HepG2 (cell line): ENCODE measurements around the gene THRSP. TPM values are rescaled to one million over a fixed set of nuclear protein-coding genes. Genes with fewer than 3 reads are reported as not detected.
A peak's percentile ranks its signal among the peaks of the same experiment; 100 is the strongest.

Experiments used
- CREM ChIP-seq, 2 experiments: sonication (generic) in 1 of 2; formaldehyde crosslinking in 1 of 2; IDR thresholded peaks; 2 replicates each; pipeline versions ENCODE4 v1.4.0 to v1.6.1; 2016 to 2020; ENCODE audit warnings: antibody characterized with exemption in 1 of 2, mild to moderate bottlenecking in 1 of 2, missing genetic modification reagents in 1 of 2
- GABPB1 ChIP-seq: IDR thresholded peaks from 2 replicates; pipeline ENCODE4 v1.6.1; 2016; ENCODE audit warnings: mild to moderate bottlenecking, missing genetic modification reagents, moderate library complexity, missing compliant biosample characterization
- HES4 ChIP-seq: sonication (generic); formaldehyde crosslinking; IDR thresholded peaks from 2 replicates; pipeline ENCODE4 v1.9.0; 2021; ENCODE audit warnings: mild to moderate bottlenecking, missing genetic modification reagents, borderline replicate concordance
- MAF1 ChIP-seq: sonication (generic); formaldehyde crosslinking; IDR thresholded peaks from 2 replicates; pipeline ENCODE4 v1.5.0; 2020; ENCODE audit warnings: missing genetic modification reagents, borderline replicate concordance
- MTF1 ChIP-seq: sonication (generic); formaldehyde crosslinking; IDR thresholded peaks from 2 replicates; pipeline ENCODE4 v1.5.0; 2020; ENCODE audit warnings: missing genetic modification reagents
- NFRKB ChIP-seq: fragments of 450-650 bp; IDR thresholded peaks from 2 replicates; pipeline ENCODE4 v1.6.1; 2017
- POLR2AphosphoS2 ChIP-seq: IDR thresholded peaks from 2 replicates; pipeline ENCODE4 v1.6.1; 2011; ENCODE audit warnings: low read depth, low read length, improper control_type of control experiment
- PRMT3 ChIP-seq: sonication (generic); formaldehyde crosslinking; IDR thresholded peaks from 2 replicates; pipeline ENCODE4 v1.8.1; 2022; ENCODE audit warnings: low read depth, mild to moderate bottlenecking, moderate library complexity, missing genetic modification reagents, borderline replicate concordance
- SATB2 ChIP-seq: sonication (generic); formaldehyde crosslinking; IDR thresholded peaks from 2 replicates; pipeline ENCODE4 v1.5.0; 2020; ENCODE audit warnings: missing genetic modification reagents
- SSRP1 ChIP-seq: IDR thresholded peaks from 2 replicates; pipeline ENCODE4 v1.6.1; 2016; ENCODE audit warnings: control low read depth
- THYN1 ChIP-seq: sonication (generic); formaldehyde crosslinking; IDR thresholded peaks from 2 replicates; pipeline ENCODE4 v1.8.1; 2023; ENCODE audit warnings: low read depth, mild to moderate bottlenecking, moderate library complexity, missing genetic modification reagents, borderline replicate concordance
- ZEB1 ChIP-seq: IDR thresholded peaks from 2 replicates; pipeline ENCODE4 v1.6.1; 2012; ENCODE audit warnings: mild to moderate bottlenecking, low read depth, inconsistent platforms; ENCODE audit not compliant: insufficient replicate concordance
- ZNF660 ChIP-seq: sonication (generic); formaldehyde crosslinking; IDR thresholded peaks from 2 replicates; pipeline ENCODE4 v1.5.1; 2020; ENCODE audit warnings: mild to moderate bottlenecking, low read depth, missing genetic modification reagents, borderline replicate concordance
- ZNF7 ChIP-seq: IDR thresholded peaks from 2 replicates; pipeline ENCODE4 v1.6.1; 2016; ENCODE audit warnings: missing biosample characterization, missing genetic modification reagents
- ZNF746 ChIP-seq: sonication (generic); formaldehyde crosslinking; IDR thresholded peaks from 2 replicates; pipeline ENCODE4 v1.8.0; 2022; ENCODE audit warnings: mild to moderate bottlenecking, missing genetic modification reagents
- polyA plus RNA-seq, 8 experiments: library from polyadenylated mRNA; depleted of rRNA in 3 of 8; stranded (reverse) in 7 of 8; unstranded in 1 of 8; fragments of >200 nt; fragmentation: Illumina TruSeq in 4 of 8; extraction: Trizol in 4 of 8; gene quantifications; 2 replicates each; pipeline versions ENCODE4 v1.2.1 to v1.2.3, GENCODE V29; 2011 to 2016; ENCODE audit warnings: low read depth in 4 of 8, missing spikeins in 1 of 8, mixed read lengths in 1 of 8; ENCODE audit not compliant: insufficient read depth in 1 of 8
- total RNA-seq, 5 experiments: library from RNA; depleted of rRNA; stranded (reverse); fragments of >200 nt; fragmentation: Illumina TruSeq; extraction: Trizol; gene quantifications; 2 replicates each; pipeline ENCODE4 v1.2.3, GENCODE V29; 2016; ENCODE audit warnings: low read depth in 1 of 5
- TF ChIP-seq, protein P1 (sequence below): sonication (generic); formaldehyde crosslinking; IDR thresholded peaks from 2 replicates; pipeline ENCODE4 v1.8.1; 2023; ENCODE audit warnings: missing genetic modification reagents, mild to moderate bottlenecking, borderline replicate concordance
- TF ChIP-seq, protein P2 (sequence below): sonication (generic); formaldehyde crosslinking; IDR thresholded peaks from 2 replicates; pipeline ENCODE4 v1.4.0; 2020; ENCODE audit warnings: low read depth, mild to moderate bottlenecking, missing genetic modification reagents
- TF ChIP-seq, protein P3 (sequence below): sonication (generic); formaldehyde crosslinking; IDR thresholded peaks from 2 replicates; pipeline ENCODE4 v1.5.0; 2020; ENCODE audit warnings: missing genetic modification reagents
- TF ChIP-seq, protein P4 (sequence below): sonication (generic); formaldehyde crosslinking; IDR thresholded peaks from 2 replicates; pipeline ENCODE4 v1.9.0; 2021; ENCODE audit warnings: missing genetic modification reagents, borderline replicate concordance
- TF ChIP-seq, protein P5 (sequence below): sonication (generic); formaldehyde crosslinking; IDR thresholded peaks from 2 replicates; pipeline ENCODE4 v1.4.0; 2020; ENCODE audit warnings: missing genetic modification reagents, borderline replicate concordance
- TF ChIP-seq, protein P6 (sequence below): fragments of 450-650 bp; IDR thresholded peaks from 2 replicates; pipeline ENCODE4 v1.6.1; 2016

The THRSP gene
- total and polyA plus RNA-seq, 2 of the 13 experiments (the other 11 are each of a cell fraction or from before 2014, with no cell fraction given): 0.13 to 0.58 TPM

DNA sequence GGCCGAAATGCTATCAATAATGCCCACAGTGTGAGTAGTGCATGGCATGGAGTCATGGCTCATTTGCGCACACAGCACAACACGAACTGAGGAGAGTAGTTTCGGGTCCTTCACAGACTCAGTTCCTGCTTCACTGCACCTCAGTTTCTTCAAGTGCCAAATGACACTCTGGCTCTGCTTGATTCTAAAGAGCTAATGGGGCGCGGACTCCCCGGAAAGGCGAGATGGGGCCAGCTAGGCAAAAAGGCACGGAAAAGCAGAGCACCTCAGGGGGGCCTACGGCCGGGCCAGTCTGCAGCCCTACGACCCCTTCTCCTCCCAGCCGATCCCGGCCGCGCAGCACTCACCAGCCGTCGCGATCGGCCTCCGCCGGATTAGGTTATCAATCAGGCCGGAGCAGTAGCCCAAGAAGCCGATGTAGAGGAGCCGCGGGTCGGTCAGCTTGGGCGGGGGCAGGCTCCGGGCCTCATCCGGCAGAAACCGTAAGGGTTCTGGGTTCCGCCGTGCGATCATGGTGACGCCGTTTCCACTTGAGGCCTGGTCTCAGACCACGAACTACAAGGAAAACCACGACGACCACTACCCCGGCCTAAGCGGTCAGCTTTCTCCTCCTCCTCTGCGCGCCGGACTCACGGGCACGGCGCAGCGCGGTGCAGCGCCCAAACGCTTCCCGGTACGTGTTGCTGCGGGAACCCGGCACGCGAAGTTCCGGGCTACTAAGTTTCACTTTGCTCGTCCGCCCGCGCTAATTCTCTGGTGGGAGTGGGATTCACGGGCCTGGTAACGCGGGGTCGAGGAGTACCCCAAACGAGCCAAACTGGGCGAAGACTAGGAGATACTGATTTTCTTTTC lies 15.8 kb downstream of the THRSP start, which contains the start of gene NDUFC2 (continued):
- TF ChIP-seq, protein P1, sequence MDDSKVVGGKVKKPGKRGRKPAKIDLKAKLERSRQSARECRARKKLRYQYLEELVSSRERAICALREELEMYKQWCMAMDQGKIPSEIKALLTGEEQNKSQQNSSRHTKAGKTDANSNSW (CRISPR knock-in tag): no peak; the same call in 1 of the 2 replicates
- peak; percentile 54; the same call in 1 of the 2 replicates for TF ChIP-seq CREM (IDR thresholded peaks at IDR 0.05)
- 0 out of 2 replicates have a peak, but pooled peaks have one; percentile 41 for TF ChIP-seq CREM (CRISPR knock-in tag; IDR thresholded peaks at IDR 0.05)
- TF ChIP-seq MAF1 (CRISPR knock-in tag): peak; percentile 83; the same call in 1 of the 2 replicates
- TF ChIP-seq, protein P2, sequence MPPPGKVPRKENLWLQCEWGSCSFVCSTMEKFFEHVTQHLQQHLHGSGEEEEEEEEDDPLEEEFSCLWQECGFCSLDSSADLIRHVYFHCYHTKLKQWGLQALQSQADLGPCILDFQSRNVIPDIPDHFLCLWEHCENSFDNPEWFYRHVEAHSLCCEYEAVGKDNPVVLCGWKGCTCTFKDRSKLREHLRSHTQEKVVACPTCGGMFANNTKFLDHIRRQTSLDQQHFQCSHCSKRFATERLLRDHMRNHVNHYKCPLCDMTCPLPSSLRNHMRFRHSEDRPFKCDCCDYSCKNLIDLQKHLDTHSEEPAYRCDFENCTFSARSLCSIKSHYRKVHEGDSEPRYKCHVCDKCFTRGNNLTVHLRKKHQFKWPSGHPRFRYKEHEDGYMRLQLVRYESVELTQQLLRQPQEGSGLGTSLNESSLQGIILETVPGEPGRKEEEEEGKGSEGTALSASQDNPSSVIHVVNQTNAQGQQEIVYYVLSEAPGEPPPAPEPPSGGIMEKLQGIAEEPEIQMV: peak; percentile 68; the same call in 1 of the 2 replicates
- 0 out of 2 replicates have a peak, but pooled peaks have one; percentile 6 for TF ChIP-seq ZNF7 (CRISPR knock-in tag)
- TF ChIP-seq GABPB1 (CRISPR knock-in tag): peak; percentile 95
- TF ChIP-seq ZNF660 (CRISPR knock-in tag): no peak
- peak; percentile 96 for TF ChIP-seq HES4 (CRISPR knock-in tag)
- TF ChIP-seq, protein P3, sequence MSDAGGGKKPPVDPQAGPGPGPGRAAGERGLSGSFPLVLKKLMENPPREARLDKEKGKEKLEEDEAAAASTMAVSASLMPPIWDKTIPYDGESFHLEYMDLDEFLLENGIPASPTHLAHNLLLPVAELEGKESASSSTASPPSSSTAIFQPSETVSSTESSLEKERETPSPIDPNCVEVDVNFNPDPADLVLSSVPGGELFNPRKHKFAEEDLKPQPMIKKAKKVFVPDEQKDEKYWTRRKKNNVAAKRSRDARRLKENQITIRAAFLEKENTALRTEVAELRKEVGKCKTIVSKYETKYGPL (CRISPR knock-in tag): no peak
- TF ChIP-seq SSRP1 (CRISPR knock-in tag): peak; percentile 83; the same call in 1 of the 2 replicates
- TF ChIP-seq POLR2AphosphoS2: no peak
- no peak for TF ChIP-seq NFRKB
- TF ChIP-seq, protein P4, sequence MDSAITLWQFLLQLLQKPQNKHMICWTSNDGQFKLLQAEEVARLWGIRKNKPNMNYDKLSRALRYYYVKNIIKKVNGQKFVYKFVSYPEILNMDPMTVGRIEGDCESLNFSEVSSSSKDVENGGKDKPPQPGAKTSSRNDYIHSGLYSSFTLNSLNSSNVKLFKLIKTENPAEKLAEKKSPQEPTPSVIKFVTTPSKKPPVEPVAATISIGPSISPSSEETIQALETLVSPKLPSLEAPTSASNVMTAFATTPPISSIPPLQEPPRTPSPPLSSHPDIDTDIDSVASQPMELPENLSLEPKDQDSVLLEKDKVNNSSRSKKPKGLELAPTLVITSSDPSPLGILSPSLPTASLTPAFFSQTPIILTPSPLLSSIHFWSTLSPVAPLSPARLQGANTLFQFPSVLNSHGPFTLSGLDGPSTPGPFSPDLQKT: peak; percentile 87; the same call in 1 of the 2 replicates
- TF ChIP-seq PRMT3 (CRISPR knock-in tag): 0 out of 2 replicates have a peak, but pooled peaks have one; percentile 81
- TF ChIP-seq, protein P5, sequence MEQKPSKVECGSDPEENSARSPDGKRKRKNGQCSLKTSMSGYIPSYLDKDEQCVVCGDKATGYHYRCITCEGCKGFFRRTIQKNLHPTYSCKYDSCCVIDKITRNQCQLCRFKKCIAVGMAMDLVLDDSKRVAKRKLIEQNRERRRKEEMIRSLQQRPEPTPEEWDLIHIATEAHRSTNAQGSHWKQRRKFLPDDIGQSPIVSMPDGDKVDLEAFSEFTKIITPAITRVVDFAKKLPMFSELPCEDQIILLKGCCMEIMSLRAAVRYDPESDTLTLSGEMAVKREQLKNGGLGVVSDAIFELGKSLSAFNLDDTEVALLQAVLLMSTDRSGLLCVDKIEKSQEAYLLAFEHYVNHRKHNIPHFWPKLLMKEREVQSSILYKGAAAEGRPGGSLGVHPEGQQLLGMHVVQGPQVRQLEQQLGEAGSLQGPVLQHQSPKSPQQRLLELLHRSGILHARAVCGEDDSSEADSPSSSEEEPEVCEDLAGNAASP: peak; percentile 89
- peak; percentile 43 for TF ChIP-seq ZEB1
- peak; percentile 62; the same call in 1 of the 2 replicates for TF ChIP-seq ZNF746 (CRISPR knock-in tag)
- TF ChIP-seq MTF1 (CRISPR knock-in tag): peak; percentile 54; the same call in 1 of the 2 replicates
- no peak for TF ChIP-seq THYN1 (CRISPR knock-in tag)
- TF ChIP-seq SATB2 (CRISPR knock-in tag): 0 out of 2 replicates have a peak, but pooled peaks have one; percentile 64
- TF ChIP-seq, protein P6, sequence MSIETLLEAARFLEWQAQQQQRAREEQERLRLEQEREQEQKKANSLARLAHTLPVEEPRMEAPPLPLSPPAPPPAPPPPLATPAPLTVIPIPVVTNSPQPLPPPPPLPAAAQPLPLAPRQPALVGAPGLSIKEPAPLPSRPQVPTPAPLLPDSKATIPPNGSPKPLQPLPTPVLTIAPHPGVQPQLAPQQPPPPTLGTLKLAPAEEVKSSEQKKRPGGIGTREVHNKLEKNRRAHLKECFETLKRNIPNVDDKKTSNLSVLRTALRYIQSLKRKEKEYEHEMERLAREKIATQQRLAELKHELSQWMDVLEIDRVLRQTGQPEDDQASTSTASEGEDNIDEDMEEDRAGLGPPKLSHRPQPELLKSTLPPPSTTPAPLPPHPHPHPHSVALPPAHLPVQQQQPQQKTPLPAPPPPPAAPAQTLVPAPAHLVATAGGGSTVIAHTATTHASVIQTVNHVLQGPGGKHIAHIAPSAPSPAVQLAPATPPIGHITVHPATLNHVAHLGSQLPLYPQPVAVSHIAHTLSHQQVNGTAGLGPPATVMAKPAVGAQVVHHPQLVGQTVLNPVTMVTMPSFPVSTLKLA: no peak
